DND-41 (cell line): ENCODE data around the gene AFF2.

Experiments used
- ATAC-seq: fragments of 200-7000 bp; cut with Tn5 transposase; 3 replicates; pipeline ENCODE4 v1.9.1; 2021; ENCODE audit warnings: low read depth; ENCODE audit not compliant: insufficient read depth
- DNase-seq: peaks from one replicate; pipeline ENCODE4 v3.0.0-alpha.2; 2020
- H2AFZ ChIP-seq: 2 replicates; pipeline ENCODE4 v1.6.0; 2012; ENCODE audit warnings: low read depth, low read length
- H3K27ac ChIP-seq: 2 replicates; pipeline ENCODE4 v1.5.1; 2012; ENCODE audit warnings: low read length, inconsistent platforms
- H3K27me3 ChIP-seq: fragments of 200-600 bp; sonication (generic); 2 replicates; pipeline ENCODE4 v1.6.0; 2012; ENCODE audit warnings: low read length, mild to moderate bottlenecking, inconsistent platforms; ENCODE audit not compliant: insufficient read depth, poor library complexity
- H3K36me3 ChIP-seq: 2 replicates; pipeline ENCODE4 v1.5.1; 2012; ENCODE audit warnings: low read length, inconsistent platforms; ENCODE audit not compliant: insufficient read depth
- H3K4me1 ChIP-seq: 2 replicates; pipeline ENCODE4 v1.5.1; 2012; ENCODE audit warnings: mild to moderate bottlenecking, low read length; ENCODE audit not compliant: insufficient read depth
- H3K4me2 ChIP-seq: 2 replicates; pipeline ENCODE4 v1.6.0; 2012; ENCODE audit warnings: mild to moderate bottlenecking, moderate library complexity, low read length, inconsistent platforms; ENCODE audit not compliant: insufficient read depth
- H3K4me3 ChIP-seq, 2 experiments: fragments of 200-600 bp in 1 of 2; shearing (Covaris generic) in 1 of 2; 2 replicates each; pipeline ENCODE4 v1.5.1; 2012 to 2016; ENCODE audit warnings: inconsistent platforms in 2 of 2, low read length in 2 of 2, mild to moderate bottlenecking in 2 of 2, low read depth in 1 of 2, moderate library complexity in 1 of 2
- H3K79me2 ChIP-seq: 2 replicates; pipeline ENCODE4 v1.6.0; 2012; ENCODE audit warnings: low read length, inconsistent platforms; ENCODE audit not compliant: insufficient read depth
- H3K9ac ChIP-seq: 2 replicates; pipeline ENCODE4 v1.6.0; 2012; ENCODE audit warnings: low read depth, mild to moderate bottlenecking, inconsistent platforms, low read length, moderate library complexity
- H3K9me3 ChIP-seq: 2 replicates; pipeline ENCODE4 v1.5.1; 2012; ENCODE audit warnings: low read length, moderate library complexity, mild to moderate bottlenecking, inconsistent platforms; ENCODE audit not compliant: insufficient read depth, severe bottlenecking
- H4K20me1 ChIP-seq: 2 replicates; pipeline ENCODE4 v1.6.0; 2012; ENCODE audit warnings: low read length; ENCODE audit not compliant: insufficient read depth
- EZH2 ChIP-seq: IDR thresholded peaks from 3 replicates; pipeline ENCODE4 v1.6.1; 2012; ENCODE audit warnings: borderline replicate concordance, low read depth, mild to moderate bottlenecking, moderate library complexity, low read length, inconsistent platforms; ENCODE audit not compliant: severe bottlenecking
- TF ChIP-seq, protein P1 (sequence below): IDR thresholded peaks from 2 replicates; pipeline ENCODE4 v1.5.1; 2012; ENCODE audit warnings: borderline replicate concordance, low read length, moderate library complexity, mild to moderate bottlenecking; ENCODE audit not compliant: poor library complexity, severe bottlenecking; ENCODE audit errors: extremely low read depth

The AFF2 gene

DNA sequence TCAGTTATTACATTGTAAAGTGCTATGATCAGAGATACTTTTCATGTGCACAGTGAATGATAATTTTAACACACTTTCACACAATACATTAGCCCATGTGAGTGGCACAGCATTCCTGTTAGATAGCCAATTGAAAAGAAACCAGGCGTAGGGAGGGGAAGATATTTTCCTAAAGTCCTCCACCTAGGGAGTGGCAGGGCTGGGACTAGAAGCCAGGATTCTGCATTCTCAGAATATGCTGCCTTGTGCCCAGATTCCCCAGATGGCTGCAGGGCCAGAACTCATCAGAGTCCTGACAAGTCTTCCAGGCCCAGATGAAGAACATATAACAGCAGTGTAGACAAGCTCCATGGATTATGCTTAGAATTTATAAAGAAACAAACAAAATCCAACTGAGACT, 350.2 kb downstream of the AFF2 start:
- no peak overlapping the region for H3K4me3 ChIP-seq
- H3K36me3 ChIP-seq: peaks cover 3% of the 10 kb centered on the region; the same call in 1 of the 2 replicates
- H3K9me3 ChIP-seq: no peaks in the 10 kb centered on the region
- H3K27ac ChIP-seq: no peak overlapping the region
- no peak overlapping the region for H3K9ac ChIP-seq
- H3K27me3 ChIP-seq: no peaks in the 10 kb centered on the region
- H3K79me2 ChIP-seq: no peaks in the 10 kb centered on the region
- no peaks in the 10 kb centered on the region for H4K20me1 ChIP-seq
- no peak overlapping the region for H2AFZ ChIP-seq
- no peak for TF ChIP-seq EZH2
- TF ChIP-seq, protein P1, sequence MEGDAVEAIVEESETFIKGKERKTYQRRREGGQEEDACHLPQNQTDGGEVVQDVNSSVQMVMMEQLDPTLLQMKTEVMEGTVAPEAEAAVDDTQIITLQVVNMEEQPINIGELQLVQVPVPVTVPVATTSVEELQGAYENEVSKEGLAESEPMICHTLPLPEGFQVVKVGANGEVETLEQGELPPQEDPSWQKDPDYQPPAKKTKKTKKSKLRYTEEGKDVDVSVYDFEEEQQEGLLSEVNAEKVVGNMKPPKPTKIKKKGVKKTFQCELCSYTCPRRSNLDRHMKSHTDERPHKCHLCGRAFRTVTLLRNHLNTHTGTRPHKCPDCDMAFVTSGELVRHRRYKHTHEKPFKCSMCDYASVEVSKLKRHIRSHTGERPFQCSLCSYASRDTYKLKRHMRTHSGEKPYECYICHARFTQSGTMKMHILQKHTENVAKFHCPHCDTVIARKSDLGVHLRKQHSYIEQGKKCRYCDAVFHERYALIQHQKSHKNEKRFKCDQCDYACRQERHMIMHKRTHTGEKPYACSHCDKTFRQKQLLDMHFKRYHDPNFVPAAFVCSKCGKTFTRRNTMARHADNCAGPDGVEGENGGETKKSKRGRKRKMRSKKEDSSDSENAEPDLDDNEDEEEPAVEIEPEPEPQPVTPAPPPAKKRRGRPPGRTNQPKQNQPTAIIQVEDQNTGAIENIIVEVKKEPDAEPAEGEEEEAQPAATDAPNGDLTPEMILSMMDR: no peak
- no peaks in the 10 kb centered on the region for H3K4me1 ChIP-seq
- no peak for ATAC-seq
- no peak for DNase-seq
- H3K4me2 ChIP-seq: no peak overlapping the region

DNA sequence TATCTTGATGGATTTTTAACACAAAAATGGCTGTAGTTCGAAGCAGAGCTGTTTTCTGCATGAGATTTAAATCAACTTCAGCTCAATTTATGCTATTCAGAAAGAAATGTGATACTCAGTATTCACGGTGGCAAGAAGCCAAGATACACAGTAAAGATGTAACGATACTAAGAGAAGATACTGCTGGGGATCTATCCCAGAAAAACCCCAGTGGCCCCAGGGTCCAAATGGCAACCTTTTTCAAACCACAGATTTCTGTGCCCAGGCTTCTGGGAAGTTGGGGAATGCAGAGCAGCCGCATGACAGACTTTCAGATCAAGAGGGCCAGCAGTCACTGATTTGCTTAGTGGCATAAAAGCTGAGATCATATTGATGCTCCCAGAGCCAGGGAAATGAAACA, 353.9 kb downstream of the AFF2 start:
- no peak for ATAC-seq
- no peaks in the 10 kb centered on the region for H4K20me1 ChIP-seq
- no peaks in the 10 kb centered on the region for H3K36me3 ChIP-seq
- H3K4me1 ChIP-seq: no peaks in the 10 kb centered on the region
- DNase-seq: no peak
- no peak overlapping the region for H3K27ac ChIP-seq
- no peak for TF ChIP-seq EZH2
- TF ChIP-seq, protein P1: no peak
- no peaks in the 10 kb centered on the region for H3K9me3 ChIP-seq
- no peak overlapping the region for H2AFZ ChIP-seq
- no peak overlapping the region for H3K4me2 ChIP-seq
- no peak overlapping the region for H3K9ac ChIP-seq
- H3K79me2 ChIP-seq: no peaks in the 10 kb centered on the region
- H3K27me3 ChIP-seq: no peaks in the 10 kb centered on the region
- no peak overlapping the region for H3K4me3 ChIP-seq

DNA sequence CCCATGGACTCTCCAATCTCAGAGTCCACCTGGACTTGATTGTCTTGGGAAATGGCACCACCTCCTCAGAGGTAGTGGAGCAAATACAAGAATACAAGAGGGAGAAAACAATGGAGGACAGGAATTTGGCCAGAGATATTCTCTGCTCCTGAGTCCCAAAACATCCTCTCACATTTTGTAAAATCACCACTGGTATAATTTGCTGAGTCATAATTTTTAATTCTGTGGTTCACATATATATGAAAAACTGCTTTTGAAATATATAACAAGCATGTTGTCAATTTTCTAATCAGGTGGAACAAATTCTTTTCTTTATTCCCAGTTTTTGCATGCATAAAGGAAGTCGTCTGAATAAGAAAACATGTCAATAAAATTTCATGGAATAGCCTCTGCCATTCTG, 356.1 kb downstream of the AFF2 start:
- no peak for TF ChIP-seq EZH2
- TF ChIP-seq, protein P1: no peak
- ATAC-seq: no peak

More for the DNA sequence above, 356.1 kb downstream of the AFF2 start:
- H3K4me3 ChIP-seq: no peak overlapping the region
- H3K79me2 ChIP-seq: no peaks in the 10 kb centered on the region
- H3K9me3 ChIP-seq: no peaks in the 10 kb centered on the region
- H3K9ac ChIP-seq: no peak overlapping the region
- no peak overlapping the region for H2AFZ ChIP-seq
- no peaks in the 10 kb centered on the region for H4K20me1 ChIP-seq
- no peaks in the 10 kb centered on the region for H3K4me1 ChIP-seq
- no peak overlapping the region for H3K27ac ChIP-seq
- no peak for DNase-seq
- no peaks in the 10 kb centered on the region for H3K27me3 ChIP-seq
- no peak overlapping the region for H3K4me2 ChIP-seq
- H3K36me3 ChIP-seq: no peaks in the 10 kb centered on the region
